GM18867 (cell line): ENCODE data around the gene ALAD.

Source experiments
- ATAC-seq: cut with Tn5 transposase; IDR thresholded peaks from one replicate; pipeline ENCODE4 v1.9.1; 2021; ENCODE audit warnings: mild to moderate bottlenecking, moderate library complexity; ENCODE audit not compliant: unreplicated experiment

ALAD gene

DNA sequence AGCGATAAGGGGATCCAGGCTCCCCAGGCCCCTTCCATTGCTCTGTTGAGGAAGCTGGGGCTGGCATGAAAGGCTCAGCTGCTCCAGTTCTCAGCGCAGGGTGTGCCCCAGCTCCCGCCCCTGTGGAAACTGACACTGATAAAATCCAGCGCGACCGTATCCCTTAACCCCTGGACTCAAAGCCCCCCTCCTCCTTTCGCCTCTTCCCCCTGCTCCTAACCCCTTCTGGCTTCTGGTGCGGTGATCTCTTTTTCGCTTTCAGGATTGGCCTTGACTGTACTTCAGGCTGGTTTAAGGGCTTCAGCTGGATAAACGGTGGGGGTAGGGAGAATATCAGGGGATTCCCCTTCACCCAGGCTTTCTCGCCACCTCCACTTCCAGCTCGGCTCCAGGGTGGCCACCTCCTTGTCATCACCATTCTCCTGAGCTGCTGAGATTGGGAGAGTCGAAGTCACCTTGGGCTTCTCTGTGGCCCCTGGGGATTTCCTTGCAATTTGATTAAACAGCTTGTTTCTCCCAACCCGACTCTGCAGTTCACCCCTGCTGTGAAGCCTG, 50.9 kb downstream of the ALAD start:
- no peak for ATAC-seq

DNA sequence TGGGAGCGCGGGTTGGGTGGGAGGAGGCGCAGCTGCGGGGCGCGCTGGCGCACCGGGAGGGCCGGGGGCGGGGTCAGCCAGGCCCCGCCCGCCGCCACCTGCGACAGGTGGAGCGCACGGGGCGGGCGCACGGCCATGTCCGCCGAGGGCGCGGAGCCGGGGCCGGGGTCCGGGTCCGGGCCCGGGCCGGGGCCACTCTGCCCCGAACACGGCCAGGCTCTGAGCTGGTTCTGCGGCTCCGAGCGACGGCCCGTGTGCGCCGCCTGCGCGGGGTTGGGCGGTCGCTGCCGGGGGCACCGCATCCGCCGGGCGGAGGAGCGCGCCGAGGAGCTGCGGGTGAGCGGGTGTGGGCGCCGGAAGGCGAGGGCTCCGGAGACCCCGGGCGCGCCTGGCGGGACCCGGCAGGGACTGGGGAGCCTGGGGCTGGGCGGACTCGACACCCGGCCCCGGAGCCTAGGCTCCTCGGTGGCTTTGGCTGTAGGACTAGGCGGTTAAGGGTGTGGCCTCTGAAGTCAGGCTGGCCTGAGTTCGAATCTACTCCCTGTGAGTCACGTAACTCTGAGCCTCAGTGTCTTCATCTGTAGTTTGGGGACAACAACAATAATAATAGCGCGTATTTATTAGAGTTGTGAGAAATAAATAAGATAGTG, 51.5 kb downstream of the ALAD start, which contains the start of gene BSPRY:
TSS of gene BSPRY (plus strand) at position 97 of the 650 bp plus-strand sequence. CDS start at position 136, 39 bp downstream.
- peak; percentile 38 for ATAC-seq

DNA sequence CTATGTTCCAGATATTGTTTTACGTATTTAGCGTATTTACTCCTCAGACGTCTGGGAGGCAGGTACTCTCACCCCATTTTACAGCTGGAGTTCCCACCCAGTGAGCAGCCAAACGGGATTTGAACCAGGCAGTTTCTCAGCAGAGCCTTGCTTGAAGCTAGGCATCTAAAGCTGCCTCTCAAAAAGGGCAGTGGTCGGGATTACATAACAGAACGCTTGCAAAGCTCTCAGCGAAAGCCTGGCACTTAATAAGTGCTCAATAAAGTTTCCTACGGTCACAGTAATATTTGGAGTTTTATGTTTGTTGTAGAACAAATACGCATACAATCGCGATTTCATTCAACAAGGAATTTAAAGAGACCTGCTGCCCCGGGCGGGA, 52.0 kb downstream of the ALAD start:
- no peak for ATAC-seq

DNA sequence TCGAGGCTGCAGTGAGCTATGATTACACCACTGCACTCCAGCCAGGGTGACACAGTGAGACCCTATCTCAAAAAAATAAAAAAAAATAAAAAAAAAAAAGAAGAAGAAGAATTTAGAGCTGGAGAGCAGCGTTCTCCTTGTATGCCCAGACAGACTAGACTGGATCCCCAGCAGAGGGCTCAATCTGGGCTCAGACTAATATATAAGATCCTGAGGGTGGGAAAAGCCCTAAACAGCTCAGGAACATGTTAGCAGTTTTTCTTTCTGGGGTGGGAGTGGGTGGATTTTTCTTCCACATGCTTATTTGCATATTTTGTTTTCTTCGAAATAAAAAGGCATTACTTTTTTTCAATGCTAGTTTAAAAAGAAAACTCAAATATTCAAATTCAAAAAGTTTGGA, 52.6 kb downstream of the ALAD start:
- no peak for ATAC-seq

DNA sequence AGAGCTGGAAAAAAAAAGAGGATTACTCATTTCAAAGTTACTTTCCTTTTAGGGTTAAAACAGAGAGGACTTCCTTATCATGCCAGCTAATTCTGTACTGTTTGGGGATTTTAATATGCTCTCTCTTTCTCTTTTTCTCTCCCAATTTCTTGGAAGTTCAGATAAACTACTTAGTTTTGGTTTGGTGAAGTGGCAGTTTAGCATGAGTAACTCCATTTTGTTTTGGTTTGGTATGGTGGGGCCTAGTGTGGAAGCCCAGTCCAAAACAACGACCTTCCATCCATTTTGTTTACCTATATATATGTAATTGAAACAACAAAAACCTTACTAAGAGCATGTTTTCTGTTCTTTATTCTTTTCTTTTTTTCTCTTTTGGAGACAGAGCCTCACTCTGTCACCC, 55.4 kb downstream of the ALAD start:
- ATAC-seq, result no peak

DNA sequence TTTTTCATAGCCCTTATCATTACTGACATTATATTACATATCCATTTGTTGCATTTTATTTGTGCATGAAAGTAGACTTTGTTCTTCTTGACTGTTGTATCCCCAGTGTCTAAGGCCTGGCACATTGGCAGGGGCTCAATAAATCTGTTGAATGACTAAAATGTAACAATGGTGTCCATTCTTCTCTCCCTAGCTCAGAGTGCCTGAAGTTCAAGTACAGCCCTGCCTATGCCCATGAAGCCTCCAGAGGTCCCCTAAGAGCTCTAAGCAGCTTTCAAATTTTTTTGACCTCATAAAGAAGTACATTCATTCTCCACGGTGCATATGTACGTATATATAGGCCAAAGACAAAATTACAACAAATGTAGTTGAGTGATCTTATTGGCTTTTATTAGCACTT, 55.9 kb downstream of the ALAD start:
- no peak for ATAC-seq

DNA sequence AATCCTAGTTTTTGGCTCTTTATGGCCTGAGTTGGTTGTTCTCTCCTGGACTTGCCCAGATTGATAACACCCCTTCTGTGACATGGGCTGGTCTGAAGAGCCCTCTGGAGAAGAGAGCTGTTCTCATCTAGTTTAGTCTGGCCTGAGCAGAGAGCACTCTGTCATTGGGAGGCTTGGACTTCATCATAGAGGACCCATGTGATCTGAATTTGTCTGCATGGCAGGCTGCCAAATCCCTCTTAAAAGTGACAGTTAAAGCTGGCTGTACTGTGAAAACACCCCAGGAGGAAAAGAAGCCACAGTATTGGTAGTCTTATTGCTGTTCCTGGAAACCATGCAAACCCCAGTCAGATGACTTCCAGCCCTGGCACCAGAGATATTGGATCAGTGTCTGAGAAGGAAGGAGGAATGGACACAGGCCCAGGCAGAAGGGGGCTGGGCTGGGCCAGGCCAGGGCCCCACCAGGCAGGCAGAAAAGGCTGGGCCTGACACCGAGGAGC, 57.3 kb downstream of the ALAD start:
- no peak for ATAC-seq

DNA sequence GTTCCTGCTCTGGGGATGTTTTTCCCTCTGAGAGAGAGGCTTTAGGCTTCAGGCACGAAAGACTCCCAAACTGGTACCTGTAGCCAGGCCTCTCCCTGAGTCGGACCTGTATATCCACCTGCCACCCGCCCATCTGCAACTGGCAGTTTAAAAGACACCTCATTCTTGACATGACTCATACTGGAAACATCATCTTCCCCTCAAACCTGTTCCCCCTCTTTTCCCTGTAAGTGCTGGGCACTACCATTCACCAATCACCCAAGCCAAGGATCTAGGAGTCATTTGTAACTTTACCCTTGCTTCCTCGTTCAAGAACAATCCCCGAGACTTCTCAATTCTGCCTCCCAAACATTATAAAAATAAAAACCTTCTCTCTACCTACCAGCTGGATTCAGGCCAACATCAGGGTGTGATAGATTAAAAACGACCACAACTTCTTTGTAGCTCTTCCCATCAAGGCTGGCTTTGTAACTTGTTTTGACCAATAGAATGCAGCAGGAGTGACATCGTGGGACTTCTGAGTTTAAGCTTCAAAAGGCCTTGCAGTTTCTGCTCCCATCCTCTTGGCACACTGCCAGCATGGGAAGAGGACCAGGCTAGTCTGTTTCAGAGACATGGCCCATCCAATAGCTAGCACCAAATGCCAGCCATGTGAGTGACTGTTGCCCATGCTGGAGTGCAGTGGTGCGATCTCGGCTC, 59.2 kb downstream of the ALAD start:
- no peak for ATAC-seq

DNA sequence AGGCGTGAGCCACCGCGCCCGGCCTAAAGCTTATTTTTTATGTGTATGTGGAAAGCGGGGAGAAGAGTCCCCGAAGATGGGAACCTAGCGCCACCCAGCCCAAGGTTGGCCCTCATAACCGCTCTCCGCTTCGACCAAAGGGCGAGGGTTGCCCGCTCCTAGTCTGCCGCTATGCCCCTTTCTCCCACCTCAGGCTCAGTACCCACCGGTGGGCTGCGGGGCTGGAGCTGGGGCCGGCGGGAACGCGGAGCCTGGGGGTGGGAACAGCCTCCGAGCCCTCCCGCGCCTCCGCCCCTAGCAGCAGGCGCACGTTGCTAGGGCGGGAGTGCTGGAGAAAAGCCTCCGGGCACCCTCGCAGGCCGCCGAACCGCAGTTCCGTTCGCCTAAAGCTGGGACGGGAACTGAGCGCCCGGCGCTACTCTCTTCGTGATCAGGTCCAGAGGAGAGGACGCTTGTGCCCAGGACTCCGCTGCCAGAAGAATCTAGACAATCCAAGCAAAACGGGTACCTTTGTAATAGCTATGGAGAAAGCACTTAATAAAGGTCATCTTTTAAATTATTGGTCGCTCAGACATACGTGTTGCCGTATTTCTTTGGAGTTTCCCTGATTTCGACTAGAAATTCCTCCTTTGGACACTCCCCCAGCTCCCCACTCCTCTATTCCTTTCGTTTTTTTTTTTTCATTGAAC, 60.9 kb downstream of the ALAD start, which contains the start of gene WDR31:
TSS of gene WDR31 (minus strand) at position 265 of the 689 bp plus-strand sequence. CDS start 8,253 bp downstream, outside the sequence.
- peak; percentile 99 for ATAC-seq

DNA sequence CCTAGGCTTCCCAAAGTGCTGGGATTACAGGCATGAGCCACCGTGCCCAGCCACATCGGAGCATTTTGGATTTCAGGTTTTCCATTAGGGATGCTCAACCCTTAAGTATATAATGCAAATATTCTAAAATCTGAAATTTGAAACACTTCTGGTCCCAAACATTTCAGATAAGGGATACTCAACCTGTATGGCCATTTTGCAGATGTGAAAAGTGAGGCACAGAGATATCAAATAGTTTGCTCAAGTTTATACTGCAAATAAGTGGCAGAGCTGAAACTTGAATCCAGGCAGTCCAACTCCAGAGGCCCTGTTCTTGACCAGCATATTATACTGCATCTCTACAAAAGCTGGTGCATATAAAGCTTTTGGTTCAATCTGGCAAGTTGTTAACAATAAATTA, 63.4 kb downstream of the ALAD start:
- no peak for ATAC-seq
